GM23338 (cell line): ENCODE results near the gene CHST11. TPM values are rescaled to one million over a fixed set of nuclear protein-coding genes. Genes with fewer than 3 reads are reported as not detected.

Source experiments
- ATAC-seq: fragments of 200-7000 bp; cut with Tn5 transposase; 3 replicates; pipeline ENCODE4 v1.9.1; 2020
- DNase-seq: peaks from one replicate; pipeline ENCODE4 v3.0.0-alpha.2; 2015; ENCODE audit warnings: low spot score
- H2AFZ ChIP-seq: fragments of 200-600 bp; sonication (generic); 2 replicates; pipeline ENCODE4 v1.8.0; 2016; ENCODE audit warnings: antibody characterized with exemption, mild to moderate bottlenecking, moderate library complexity
- H3F3A ChIP-seq: fragments of 200-600 bp; sonication (generic); replicated peaks from 2 replicates; pipeline ENCODE4 v1.8.0; 2017; ENCODE audit warnings: antibody characterized with exemption, mixed run types, low read depth
- H3K27ac ChIP-seq: fragments of 200-600 bp; sonication (generic); 2 replicates; pipeline ENCODE4 v1.6.1; 2016; ENCODE audit warnings: low read depth
- H3K27me3 ChIP-seq: fragments of 200-600 bp; sonication (generic); 2 replicates; pipeline ENCODE4 v1.8.0; 2016; ENCODE audit warnings: mild to moderate bottlenecking, mixed run types, moderate library complexity; ENCODE audit not compliant: insufficient read depth
- H3K36me3 ChIP-seq: fragments of 200-600 bp; sonication (generic); 2 replicates; pipeline ENCODE4 v1.8.0; 2016; ENCODE audit warnings: mild to moderate bottlenecking; ENCODE audit not compliant: insufficient read depth
- H3K4me1 ChIP-seq: fragments of 200-600 bp; sonication (generic); 2 replicates; pipeline ENCODE4 v1.8.0; 2016; ENCODE audit warnings: mild to moderate bottlenecking, moderate library complexity; ENCODE audit not compliant: insufficient read depth
- H3K4me2 ChIP-seq: fragments of 200-600 bp; sonication (generic); 2 replicates; pipeline ENCODE4 v1.7.1; 2017; ENCODE audit warnings: mixed run types
- H3K4me3 ChIP-seq: fragments of 200-600 bp; sonication (generic); 2 replicates; pipeline ENCODE4 v1.6.1; 2016; ENCODE audit warnings: mixed run types
- H3K79me2 ChIP-seq: fragments of 200-600 bp; sonication (generic); replicated peaks from 2 replicates; pipeline ENCODE4 v1.8.0; 2017; ENCODE audit warnings: mild to moderate bottlenecking; ENCODE audit not compliant: insufficient read depth
- H3K9me2 ChIP-seq: fragments of 200-600 bp; sonication (generic); 2 replicates; pipeline ENCODE4 v1.8.0; 2017; ENCODE audit not compliant: insufficient read depth
- H4K20me1 ChIP-seq: fragments of 200-600 bp; sonication (generic); replicated peaks from 2 replicates; pipeline ENCODE4 v1.8.0; 2017; ENCODE audit warnings: mild to moderate bottlenecking; ENCODE audit not compliant: insufficient read depth
- H3K27ac Mint-ChIP-seq: 2 replicates; pipeline ENCODE4 v1.8.0; 2020; ENCODE audit warnings: inconsistent platforms, mild to moderate bottlenecking, moderate library complexity, mixed read lengths
- H3K27me3 Mint-ChIP-seq: 3 replicates; pipeline ENCODE4 v1.8.0; 2022; ENCODE audit warnings: low read depth, mild to moderate bottlenecking, moderate library complexity, mixed read lengths, inconsistent platforms; ENCODE audit not compliant: insufficient read depth, poor library complexity
- H3K36me3 Mint-ChIP-seq: 3 replicates; pipeline ENCODE4 v1.8.0; 2021; ENCODE audit warnings: low read depth, mild to moderate bottlenecking, inconsistent platforms, moderate library complexity, mixed read lengths
- H3K4me1 Mint-ChIP-seq: 3 replicates; pipeline ENCODE4 v1.8.0; 2020; ENCODE audit warnings: mild to moderate bottlenecking, inconsistent platforms, mixed read lengths
- H3K4me3 Mint-ChIP-seq: 3 replicates; pipeline ENCODE4 v1.8.0; 2021; ENCODE audit warnings: moderate library complexity, mild to moderate bottlenecking, inconsistent platforms, mixed read lengths
- H3K9me3 Mint-ChIP-seq: 3 replicates; pipeline ENCODE4 v1.8.0; 2020; ENCODE audit warnings: moderate library complexity, mild to moderate bottlenecking, inconsistent platforms, mixed read lengths
- CREB1 ChIP-seq: fragments of 250-450 bp; sonication (Bioruptor Pico); IDR thresholded peaks from 2 replicates; pipeline ENCODE4 v1.5.0; 2020; ENCODE audit warnings: low read depth, mild to moderate bottlenecking, moderate library complexity
- CTCF ChIP-seq, 2 experiments: fragments of 200-600 bp in 1 of 2; sonication (generic) in 1 of 2; conservative IDR thresholded peaks; 2 replicates each; pipeline versions ENCODE4 v1.5.1 to v1.6.1; 2016 to 2017; ENCODE audit warnings: antibody characterized with exemption in 2 of 2, low read depth in 2 of 2, mild to moderate bottlenecking in 2 of 2, moderate library complexity in 1 of 2
- ETS1 ChIP-seq: IDR thresholded peaks from 2 replicates; pipeline ENCODE4 v1.6.1; 2016; ENCODE audit warnings: antibody characterized with exemption
- JUNB ChIP-seq: IDR thresholded peaks from one replicate; pipeline ENCODE4 v1.6.1; 2016; ENCODE audit warnings: antibody characterized with exemption; ENCODE audit not compliant: unreplicated experiment
- NANOG ChIP-seq: IDR thresholded peaks from 2 replicates; pipeline ENCODE4 v1.6.1; 2016; ENCODE audit warnings: antibody characterized with exemption, borderline replicate concordance
- POLR2AphosphoS5 ChIP-seq: IDR thresholded peaks from 2 replicates; pipeline ENCODE4 v1.6.1; 2016; ENCODE audit warnings: antibody characterized with exemption, low read depth
- ZNF331 ChIP-seq: fragments of 250-450 bp; sonication (Bioruptor Pico); IDR thresholded peaks from 2 replicates; pipeline ENCODE4 v1.5.0; 2020; ENCODE audit warnings: low read depth, mild to moderate bottlenecking, moderate library complexity
- ZNF462 ChIP-seq: fragments of 250-450 bp; sonication (Bioruptor Pico); IDR thresholded peaks from 2 replicates; pipeline ENCODE4 v1.5.0; 2020; ENCODE audit warnings: mild to moderate bottlenecking, moderate library complexity
- polyA plus RNA-seq: library from polyadenylated mRNA; unstranded; fragments of >200 nt; fragmentation: Nextera tagmentation; extraction: Ambion mirVana; gene quantifications from 2 replicates; pipeline ENCODE4 v1.2.1, GENCODE V29; 2016
- total RNA-seq: library from RNA; depleted of rRNA; stranded (reverse); fragments of >200 nt; shearing (Covaris generic); gene quantifications from 2 replicates; pipeline ENCODE4 v1.2.3, GENCODE V29; 2014

Gene CHST11
- total and polyA plus RNA-seq, 2 experiments from 2014 or later: 7.7 to 25.7 TPM

GRCh38 chr12:104410326-104410725 lies 46.4 kb upstream of the CHST11 start (continued):
- no peak for TF ChIP-seq ZNF462 (CRISPR knock-in tag)
- no peak for TF ChIP-seq CTCF (conservative IDR thresholded peaks at IDR 0.05; ENCODE audit: low read depth in 2 of 2)
- TF ChIP-seq JUNB: no peak

- no peak overlapping the region for H3K4me2 ChIP-seq
- H3F3A ChIP-seq: no peaks in the 10 kb centered on the region
- no peaks in the 10 kb centered on the region for H3K9me2 ChIP-seq
- no peaks in the 10 kb centered on the region for H3K36me3 ChIP-seq
- no peak overlapping the region for H2AFZ ChIP-seq
- no peaks in the 10 kb centered on the region for H3K79me2 ChIP-seq
- no peak overlapping the region for H3K27ac ChIP-seq
- Mint-ChIP-seq H3K9me3 (peaks cover 17% of the 10 kb centered on the region), H3K36me3 (peaks cover 5% of the 10 kb centered on the region; the same call in 2 of the 3 replicates), H3K27ac (no peak overlapping the region), H3K27me3 (no peaks in the 10 kb centered on the region), H3K4me1 (peaks cover 12% of the 10 kb centered on the region), H3K4me3 (no peak overlapping the region)
- peaks cover 21% of the 10 kb centered on the region for H3K4me1 ChIP-seq
- no peak for ATAC-seq
- no peaks in the 10 kb centered on the region for H3K27me3 ChIP-seq
- DNase-seq: no peak
- no peaks in the 10 kb centered on the region for H4K20me1 ChIP-seq
- no peak overlapping the region for H3K4me3 ChIP-seq
- TF ChIP-seq CREB1 (CRISPR knock-in tag) (no peak), ZNF331 (no peak), POLR2AphosphoS5 (no peak), NANOG (no peak), ETS1 (no peak), JUNB (no peak)
These were observed 46.0 kb upstream of the CHST11 start for GRCh38 chr12:104410786-104411185.
